ENCODE data around the gene PROKR2. TPM values are rescaled to one million over a fixed set of nuclear protein-coding genes. Genes with fewer than 3 reads are reported as not detected.

PROKR2 gene
- total and polyA plus RNA-seq, 10 of the 15 experiments (the other 5 are each of a cell fraction or from before 2014, with no cell fraction given), result not detected

- in situ Hi-C loops (cut with MboI), result no loop called here
- Histone ChIP-seq H3K4me3 (no peak overlapping the region), H3K9ac (ENCODE audit: control insufficient read depth, insufficient read depth, low read length) (no peak overlapping the region), H4K20me1 (ENCODE audit: control insufficient read depth, insufficient read depth) (no peaks in the 10 kb centered on the region), H3K27ac (ENCODE audit: control insufficient read depth, insufficient read depth) (no peak overlapping the region), H3K79me2 (ENCODE audit: control insufficient read depth, insufficient read depth, low read length) (no peaks in the 10 kb centered on the region), H3K9me3 (replicated peaks; ENCODE audit: control insufficient read depth, insufficient read depth, low read length) (no peaks in the 10 kb centered on the region; the same call in 2 of the 3 replicates), H3K27me3 (replicated peaks in 1 of 2; ENCODE audit: control insufficient read depth in 2 of 2, insufficient read depth in 2 of 2, low read length in 1 of 2) (peaks cover 4 to 6% of the 10 kb centered on the region in 2 experiments), H3K36me3 (ENCODE audit: control insufficient read depth in 2 of 2, insufficient read depth in 2 of 2, low read length in 1 of 2) (no peaks in the 10 kb centered on the region), H3K4me2 (ENCODE audit: control insufficient read depth, insufficient read depth) (no peak overlapping the region), H3K4me1 (ENCODE audit: control insufficient read depth, insufficient read depth, low read length) (no peaks in the 10 kb centered on the region), H2AFZ (ENCODE audit: control insufficient read depth, low read depth, low read length) (no peak overlapping the region)
- ChIA-PET POLR2A (no interaction called here), CTCF (no interaction called here), RAD21 (ENCODE audit: unreplicated experiment) (no interaction called here), SMC1A (ENCODE audit: uncharacterized antibody, unreplicated experiment) (no interaction called here)
- FAIRE-seq, result no peak
- 24% methylated on average over 5 of the region's 5 CpGs for WGBS (ENCODE audit: insufficient coverage, insufficient replicate concordance, low lambda C conversion rate, missing lambda C conversion rate)
- intact Hi-C loops (cut with micrococcal nuclease; ENCODE audit: unreplicated experiment), result no loop called here
- BruUV-seq (replicated peaks), result no TSS peak
- no peak for DNase-seq (ENCODE audit: low read depth, low spot score)
- ATAC-seq, result no peak
- TF ChIP-seq KAT2A (conservative IDR thresholded peaks at IDR 0.05; ENCODE audit: control insufficient read depth, low read depth, low read length) (no peak), ATF2 (IDR thresholded peaks at IDR 0.05; ENCODE audit: low read length) (no peak), RB1 (IDR thresholded peaks at IDR 0.05; ENCODE audit: borderline replicate concordance) (no peak), CUX1 (IDR thresholded peaks at IDR 0.05; ENCODE audit: insufficient replicate concordance, low read depth, low read length) (no peak), BCL11A (IDR thresholded peaks at IDR 0.05; ENCODE audit: low read depth, low read length) (no peak), SUPT20H (IDR thresholded peaks at IDR 0.05; ENCODE audit: borderline replicate concordance, control insufficient read depth, low read depth, low read length) (no peak), PAX8 (IDR thresholded peaks at IDR 0.05) (no peak), RFX5 (IDR thresholded peaks at IDR 0.05; ENCODE audit: low read depth, low read length) (no peak), BHLHE40 (IDR thresholded peaks at IDR 0.05; ENCODE audit: borderline replicate concordance in 1 of 2, low read depth in 2 of 2, low read length in 1 of 2) (no peak), RUNX3 (IDR thresholded peaks at IDR 0.05; ENCODE audit: low read length) (no peak), NFYB (IDR thresholded peaks at IDR 0.05; ENCODE audit: insufficient read depth, low read depth, low read length) (no peak), ATF7 (IDR thresholded peaks at IDR 0.05; ENCODE audit: low read depth) (no peak), E4F1 (IDR thresholded peaks at IDR 0.05; ENCODE audit: borderline replicate concordance, partially characterized antibody) (no peak)
Measured at GRCh38 chr20:5312518-5312917, 4.2 kb downstream of the PROKR2 start.

Data from GM12878 (cell line).